Thoracic aorta (tissue), 2 donors: ENCODE results near the gene USP43. TPM values are rescaled to one million over a fixed set of nuclear protein-coding genes. Genes with fewer than 3 reads are reported as not detected.

ENCODE experiments used
- ATAC-seq: fragments of 150-250 bp; one replicate; pipeline ENCODE4 v1.8.0; 2017; ENCODE audit warnings: low read depth; ENCODE audit not compliant: insufficient number of reproducible peaks, low FRiP score
- DNase-seq: peaks from one replicate; pipeline ENCODE4 v3.0.0-alpha.2; 2020; ENCODE audit warnings: low spot score
- H3K27ac ChIP-seq, 2 donors: fragments of 200-600 bp; sonication (generic); 1 replicate in 1 of 2; 2 replicates in 1 of 2; pipeline ENCODE4 v1.5.1; 2016; ENCODE audit warnings: mild to moderate bottlenecking in 2 of 2, moderate library complexity in 2 of 2
- H3K27me3 ChIP-seq: fragments of 200-600 bp; sonication (generic); replicated peaks from 2 replicates; pipeline ENCODE4 v1.6.0; 2016; ENCODE audit warnings: mild to moderate bottlenecking; ENCODE audit not compliant: insufficient read depth
- H3K36me3 ChIP-seq: fragments of 200-600 bp; sonication (generic); one replicate; pipeline ENCODE4 v1.5.1; 2016
- H3K4me1 ChIP-seq, 2 donors: fragments of 200-600 bp; sonication (generic); 1 replicate in 1 of 2; 2 replicates in 1 of 2; pipeline versions ENCODE4 v1.5.1 to v1.6.0; 2016; ENCODE audit warnings: low read depth in 2 of 2, mild to moderate bottlenecking in 1 of 2; ENCODE audit not compliant: control insufficient read depth in 1 of 2
- H3K4me3 ChIP-seq: fragments of 200-600 bp; sonication (generic); 2 replicates; pipeline ENCODE4 v1.5.1; 2016; ENCODE audit warnings: mild to moderate bottlenecking
- H3K9me3 ChIP-seq: fragments of 200-600 bp; sonication (generic); 2 replicates; pipeline ENCODE4 v1.5.1; 2016
- total RNA-seq, 2 donors: library from RNA; depleted of rRNA; stranded (reverse); fragments of >200 nt; gene quantifications; one replicate each; pipeline versions ENCODE4 v1.1.0 to v1.2.3, GENCODE V29; 2016
- TF ChIP-seq, protein P1 (sequence below): fragments of 200-600 bp; sonication (generic); IDR thresholded peaks from one replicate; pipeline ENCODE4 v1.5.1; 2019; ENCODE audit warnings: antibody characterized with exemption

Gene USP43
- total RNA-seq, 2 donors from 2014 or later, result 0.21 TPM; not detected in 1

DNA sequence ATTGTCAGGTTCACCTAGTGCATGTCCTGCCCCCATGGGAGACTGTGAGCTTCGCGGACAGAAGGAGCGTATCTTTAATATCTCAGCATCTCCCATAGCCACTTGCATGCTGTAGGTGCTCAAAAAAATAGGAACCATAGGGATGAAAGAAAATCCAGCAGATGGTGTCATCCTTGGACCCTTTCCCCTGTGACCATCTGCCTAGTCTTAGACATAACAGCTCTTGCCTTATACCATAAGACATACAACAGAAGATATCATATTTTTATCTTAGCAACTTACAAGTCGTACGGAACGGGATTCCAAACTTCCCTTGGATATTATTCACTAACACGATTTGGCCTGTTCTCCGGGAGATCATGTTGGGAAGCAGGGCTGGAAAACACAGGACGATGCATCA lies 131.6 kb downstream of the USP43 start:
- Histone ChIP-seq H3K9me3 (no peaks in the 10 kb centered on the region), H3K36me3 (no peaks in the 10 kb centered on the region), H3K4me1 (no peaks in the 10 kb centered on the region), H3K27ac (no peak overlapping the region), H3K4me3 (no peak overlapping the region), H3K27me3 (no peaks in the 10 kb centered on the region)
- DNase-seq (no peak), ATAC-seq (no peak)
- TF ChIP-seq, protein P1, sequence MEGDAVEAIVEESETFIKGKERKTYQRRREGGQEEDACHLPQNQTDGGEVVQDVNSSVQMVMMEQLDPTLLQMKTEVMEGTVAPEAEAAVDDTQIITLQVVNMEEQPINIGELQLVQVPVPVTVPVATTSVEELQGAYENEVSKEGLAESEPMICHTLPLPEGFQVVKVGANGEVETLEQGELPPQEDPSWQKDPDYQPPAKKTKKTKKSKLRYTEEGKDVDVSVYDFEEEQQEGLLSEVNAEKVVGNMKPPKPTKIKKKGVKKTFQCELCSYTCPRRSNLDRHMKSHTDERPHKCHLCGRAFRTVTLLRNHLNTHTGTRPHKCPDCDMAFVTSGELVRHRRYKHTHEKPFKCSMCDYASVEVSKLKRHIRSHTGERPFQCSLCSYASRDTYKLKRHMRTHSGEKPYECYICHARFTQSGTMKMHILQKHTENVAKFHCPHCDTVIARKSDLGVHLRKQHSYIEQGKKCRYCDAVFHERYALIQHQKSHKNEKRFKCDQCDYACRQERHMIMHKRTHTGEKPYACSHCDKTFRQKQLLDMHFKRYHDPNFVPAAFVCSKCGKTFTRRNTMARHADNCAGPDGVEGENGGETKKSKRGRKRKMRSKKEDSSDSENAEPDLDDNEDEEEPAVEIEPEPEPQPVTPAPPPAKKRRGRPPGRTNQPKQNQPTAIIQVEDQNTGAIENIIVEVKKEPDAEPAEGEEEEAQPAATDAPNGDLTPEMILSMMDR, result no peak

Other genes starting within 250 kb of the USP43 start
- gene STX8, start 69.7 kb upstream of the USP43 start, total RNA-seq, result 10 to 100 TPM; 93.9 to 99.8 TPM
- gene CFAP52, start 68.9 kb upstream of the USP43 start, total RNA-seq, result not detected
- not detected for gene DHRS7C, start 146.1 kb downstream of the USP43 start, total RNA-seq
- not detected for gene GSG1L2, start 176.6 kb downstream of the USP43 start, total RNA-seq
- 1 to 10 TPM in 1 of 2 donors, not detected in 1; 2.3 TPM for gene GLP2R, start 180.4 kb downstream of the USP43 start, total RNA-seq